IMR-90 (cell line): ENCODE data around the gene SLC25A15. TPM values are rescaled to one million over a fixed set of nuclear protein-coding genes. Genes with fewer than 3 reads are reported as not detected.

Experiments
- ATAC-seq: fragments of 200-7000 bp; cut with Tn5 transposase; 2 replicates; pipeline ENCODE4 v1.9.1; 2020; ENCODE audit warnings: low read depth, mild to moderate bottlenecking, moderate library complexity
- BruUV-seq: library from RNA; stranded (reverse); fragments of 400-500 nt; replicated peaks from 2 replicates; lab custom pipeline; 2021; lab: Mats Ljungman, UMichigan
- CTCF ChIA-PET: fragments of 300-600 bp; formaldehyde crosslinking; extraction: SDS; loops from one replicate; lab custom pipeline; 2021; ENCODE audit warnings: antibody characterized with exemption; lab: Yijun Ruan, JAX
- POLR2A ChIA-PET: fragments of 300-600 bp; sonication (Branson Sonifier 250); formaldehyde crosslinking; loops from one replicate; lab custom pipeline; 2022; ENCODE audit warnings: antibody characterized with exemption; ENCODE audit not compliant: unreplicated experiment; lab: Charles Lee
- DNase-seq: peaks from one replicate; pipeline ENCODE4 v3.0.0; 2013
- H2AFZ ChIP-seq: replicated peaks from 2 replicates; pipeline ENCODE3; 2013; ENCODE audit warnings: low read length, mild to moderate bottlenecking; ENCODE audit not compliant: poor library complexity
- H2AK5ac ChIP-seq: 2 replicates; pipeline ENCODE4 v1.6.1; 2013; ENCODE audit warnings: low read depth, low read length, inconsistent platforms
- H2AK9ac ChIP-seq: replicated peaks from 2 replicates; pipeline ENCODE3; 2013; ENCODE audit warnings: mild to moderate bottlenecking, low read depth, low read length, moderate library complexity; ENCODE audit not compliant: poor library complexity
- H2BK120ac ChIP-seq: 2 replicates; pipeline ENCODE4 v1.6.1; 2013; ENCODE audit warnings: low read depth, low read length, inconsistent platforms
- H2BK15ac ChIP-seq: 3 replicates; pipeline ENCODE4 v1.6.1; 2013; ENCODE audit warnings: low read depth, low read length, inconsistent platforms
- H2BK20ac ChIP-seq: 2 replicates; pipeline ENCODE4 v1.6.1; 2013; ENCODE audit warnings: low read depth, mild to moderate bottlenecking, inconsistent platforms, low read length, moderate library complexity
- H2BK5ac ChIP-seq: 2 replicates; pipeline ENCODE4 v1.6.1; 2013; ENCODE audit warnings: mild to moderate bottlenecking, low read depth, low read length, inconsistent platforms; ENCODE audit not compliant: poor library complexity, severe bottlenecking
- H3K14ac ChIP-seq: replicated peaks from 2 replicates; pipeline ENCODE4 v1.6.1; 2013; ENCODE audit warnings: low read depth, low read length, inconsistent platforms
- H3K18ac ChIP-seq: 2 replicates; pipeline ENCODE4 v1.6.1; 2013; ENCODE audit warnings: low read depth, low read length, control low read depth
- H3K23ac ChIP-seq: 2 replicates; pipeline ENCODE4 v1.6.1; 2013; ENCODE audit warnings: low read depth, low read length, inconsistent platforms
- H3K27ac ChIP-seq: 2 replicates; pipeline ENCODE4 v1.5.1; 2013; ENCODE audit warnings: mild to moderate bottlenecking, control low read depth, low read length; ENCODE audit not compliant: insufficient read depth
- H3K27me3 ChIP-seq: 2 replicates; pipeline ENCODE4 v1.6.1; 2013; ENCODE audit warnings: low read length; ENCODE audit not compliant: control insufficient read depth, insufficient read depth
- H3K36me3 ChIP-seq: 2 replicates; pipeline ENCODE4 v1.6.1; 2013; ENCODE audit warnings: low read length, mixed read lengths; ENCODE audit not compliant: control insufficient read depth, insufficient read depth
- H3K4ac ChIP-seq: 2 replicates; pipeline ENCODE4 v1.6.1; 2013; ENCODE audit warnings: low read depth, low read length, inconsistent platforms
- H3K4me1 ChIP-seq: 2 replicates; pipeline ENCODE4 v1.6.1; 2013; ENCODE audit warnings: low read length, mixed read lengths; ENCODE audit not compliant: control insufficient read depth, insufficient read depth
- H3K4me2 ChIP-seq: 2 replicates; pipeline ENCODE4 v1.6.1; 2013; ENCODE audit warnings: low read depth, mild to moderate bottlenecking, control low read depth, low read length, moderate library complexity
- H3K4me3 ChIP-seq: 2 replicates; pipeline ENCODE4 v1.5.1; 2013; ENCODE audit warnings: low read depth, mild to moderate bottlenecking, control low read depth, low read length, moderate library complexity; ENCODE audit not compliant: insufficient read depth
- H3K56ac ChIP-seq: 2 replicates; pipeline ENCODE4 v1.6.1; 2013; ENCODE audit warnings: low read length, inconsistent platforms; ENCODE audit not compliant: insufficient read depth; ENCODE audit errors: extremely low read depth
- H3K79me1 ChIP-seq, 2 experiments: 2 replicates each; pipeline ENCODE4 v1.6.1; 2013; ENCODE audit warnings: low read length in 2 of 2, inconsistent platforms in 1 of 2, low read depth in 1 of 2
- H3K9ac ChIP-seq: 2 replicates; pipeline ENCODE4 v1.6.1; 2013; ENCODE audit warnings: low read depth, low read length, control low read depth
- H3K9me1 ChIP-seq: 2 replicates; pipeline ENCODE4 v1.6.1; 2013; ENCODE audit warnings: low read length, inconsistent platforms; ENCODE audit not compliant: insufficient read depth
- H3K9me3 ChIP-seq: 2 replicates; pipeline ENCODE4 v1.6.1; 2013; ENCODE audit warnings: low read length; ENCODE audit not compliant: control insufficient read depth, insufficient read depth
- H4K20me1 ChIP-seq: 2 replicates; pipeline ENCODE4 v1.6.1; 2013; ENCODE audit warnings: low read length, inconsistent platforms; ENCODE audit not compliant: insufficient read depth
- H4K5ac ChIP-seq: 2 replicates; pipeline ENCODE4 v1.6.1; 2013; ENCODE audit warnings: mild to moderate bottlenecking, low read depth, low read length, control low read depth
- H4K8ac ChIP-seq, 2 experiments: 2 replicates each; pipeline ENCODE4 v1.6.1; 2013; ENCODE audit warnings: low read depth in 2 of 2, low read length in 2 of 2, control low read depth in 1 of 2, inconsistent platforms in 1 of 2
- H4K91ac ChIP-seq: 2 replicates; pipeline ENCODE4 v1.6.1; 2013; ENCODE audit warnings: low read depth, low read length, inconsistent platforms; ENCODE audit not compliant: insufficient read depth
- FOS ChIP-seq: fragments of 150-350 bp; IDR thresholded peaks from 2 replicates; pipeline ENCODE4 v1.6.1; 2016; ENCODE audit warnings: low read depth, low read length
- MAZ ChIP-seq: IDR thresholded peaks from 2 replicates; pipeline ENCODE4 v1.6.1; 2012; ENCODE audit warnings: low read depth, mild to moderate bottlenecking, low read length, improper control_type of control experiment, moderate library complexity, borderline replicate concordance
- USF2 ChIP-seq: fragments of 150-350 bp; IDR thresholded peaks from 2 replicates; pipeline ENCODE4 v1.6.1; 2017; ENCODE audit warnings: mild to moderate bottlenecking, antibody characterized with exemption, low read length, low read depth
- WGBS, 2 experiments: methylation state at CpG; one replicate each; pipeline versions ENCODE4 v1.1.5 to v1.1.7; 2013; ENCODE audit warnings: missing lambda C conversion rate in 2 of 2; ENCODE audit not compliant: insufficient read length in 1 of 2; ENCODE audit errors: extremely low coverage in 2 of 2; 5-methylcytosine and 5-hydroxymethylcytosine counted together
- dilution Hi-C: fragments of 300-500 bp; cut with HindIII; formaldehyde crosslinking; loops from one replicate; pipeline ENCODE4 v1.14.3; 2018; ENCODE audit warnings: low sequenced_read_pairs; ENCODE audit not compliant: unreplicated experiment
- in situ Hi-C: fragments of 300-500 bp; cut with MboI; formaldehyde crosslinking; loops from 3 replicates; pipeline ENCODE4 v1.14.3; 2019; ENCODE audit warnings: low sequenced_read_pairs, inconsistent platforms, mixed read lengths
- intact Hi-C: fragments of 100-400 bp; cut with micrococcal nuclease; formaldehyde crosslinking; loops from 2 replicates; pipeline ENCODE4 v1.10.0; 2022
- polyA plus RNA-seq, 3 experiments: library from polyadenylated mRNA; depleted of rRNA; stranded (reverse); fragments of >200 nt; gene quantifications; 2 replicates each; pipeline ENCODE4 v1.2.3, GENCODE V29; 2012; ENCODE audit warnings: low replicate concordance in 1 of 3
- total RNA-seq: library from RNA; depleted of rRNA; stranded (reverse); fragments of >200 nt; gene quantifications from 2 replicates; pipeline ENCODE4 v1.2.3, GENCODE V29; 2012

The SLC25A15 gene
- total and polyA plus RNA-seq, 2 of the 4 experiments (the other 2 are of a cell fraction): 5.4 to 13.3 TPM

- dilution Hi-C loops: no loop called here
- H2BK20ac ChIP-seq: no peak overlapping the region
These were observed 33.4 kb upstream of the SLC25A15 start for GRCh38 chr13:40756042-40756441.

More at GRCh38 chr13:40756042-40756441, 33.4 kb upstream of the SLC25A15 start:
- no peak overlapping the region for H2BK120ac ChIP-seq
- no peak overlapping the region for H3K23ac ChIP-seq
- no peak for TF ChIP-seq USF2
- TF ChIP-seq FOS: no peak
- TF ChIP-seq MAZ: no peak
- no peak overlapping the region for H3K4me2 ChIP-seq
- H3K27ac ChIP-seq: no peak overlapping the region
- ChIA-PET POLR2A (no interaction called here), CTCF (no interaction called here)
- no peak overlapping the region for H3K56ac ChIP-seq
- BruUV-seq: no TSS peak
- no peaks in the 10 kb centered on the region; a peak in 1 of 4 replicates for H3K79me1 ChIP-seq
- H3K27me3 ChIP-seq: no peaks in the 10 kb centered on the region
- no peak overlapping the region for H4K5ac ChIP-seq
- no peak overlapping the region for H3K4me3 ChIP-seq
- H3K9me1 ChIP-seq: no peaks in the 10 kb centered on the region
- DNase-seq (no peak), ATAC-seq (no peak)
- in situ Hi-C loops: no loop called here
- no peaks in the 10 kb centered on the region for H4K20me1 ChIP-seq
- no peak overlapping the region for H2BK15ac ChIP-seq
- H3K4me1 ChIP-seq: no peaks in the 10 kb centered on the region
- no peak overlapping the region for H2AK5ac ChIP-seq
- H3K9ac ChIP-seq: no peak overlapping the region
- H3K9me3 ChIP-seq: no peaks in the 10 kb centered on the region
- no peak overlapping the region for H4K91ac ChIP-seq
- H3K4ac ChIP-seq: no peak overlapping the region
- H2BK5ac ChIP-seq: no peak overlapping the region
- H4K8ac ChIP-seq: no peak overlapping the region
- H3K36me3 ChIP-seq: peaks cover 16% of the 10 kb centered on the region
- H2AFZ ChIP-seq: no peak overlapping the region
- no peak overlapping the region for H3K18ac ChIP-seq
- no peak overlapping the region for H2AK9ac ChIP-seq
- no CpG with 5 or more reads among the region's 1 CpG for WGBS, 2 experiments
- no peak overlapping the region for H3K14ac ChIP-seq
- intact Hi-C loops: no loop called here
